Measurements from ENCODE around the gene MICAL2. TPM values are rescaled to one million over a fixed set of nuclear protein-coding genes. Genes with fewer than 3 reads are reported as not detected.

MICAL2 gene
- total and polyA plus RNA-seq, 8 donors = 4.8 to 38.8 (median 26.5) TPM

DNA sequence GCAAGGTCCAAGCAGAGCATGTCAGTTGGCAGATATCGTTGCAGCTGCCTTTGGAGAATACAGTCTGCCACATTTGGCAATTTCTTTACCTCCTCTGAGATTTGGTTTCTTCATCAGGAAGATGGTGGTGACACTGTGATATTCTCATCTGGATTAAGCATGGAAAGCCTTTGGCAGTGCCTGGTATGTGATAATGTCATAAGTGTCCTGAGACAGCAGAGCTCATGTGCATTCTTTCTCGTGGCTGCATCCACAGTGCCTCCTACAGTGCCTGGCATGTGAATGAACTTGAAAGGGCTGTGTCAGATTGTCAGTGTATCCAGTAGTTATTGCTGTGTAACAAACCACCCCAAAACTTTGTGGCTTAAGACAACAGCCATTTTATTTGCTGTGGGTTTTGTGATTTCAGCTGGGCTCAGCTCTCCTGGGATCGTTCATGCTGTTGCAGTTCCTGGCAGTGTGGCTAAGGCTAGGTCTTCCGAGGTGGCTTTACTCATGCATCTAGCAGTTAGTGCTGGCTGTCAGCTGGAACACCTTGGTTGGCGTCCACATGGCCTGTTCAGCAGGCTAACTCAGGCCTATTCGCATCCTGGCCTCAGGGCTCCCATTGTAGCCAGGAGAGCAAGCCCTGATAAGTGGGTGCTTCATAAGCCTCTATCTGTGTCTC lies 35.7 kb upstream of the MICAL2 start:
- Histone ChIP-seq H3K4me3 (no peak overlapping the region), H3K9me3 (no peaks in the 10 kb centered on the region), H3K27me3 (no peaks in the 10 kb centered on the region), H3K36me3 (no peaks in the 10 kb centered on the region), H3K4me1 (no peaks in the 10 kb centered on the region), H3K27ac (no peak overlapping the region)
- peak in 1 of 6 donors; percentile 16 for DNase-seq
- 85 to 94% methylated on average over 6 of the region's 6 CpGs for WGBS, 2 donors
- no peak for FAIRE-seq
- ATAC-seq = no peak
- TF ChIP-seq, protein P1, sequence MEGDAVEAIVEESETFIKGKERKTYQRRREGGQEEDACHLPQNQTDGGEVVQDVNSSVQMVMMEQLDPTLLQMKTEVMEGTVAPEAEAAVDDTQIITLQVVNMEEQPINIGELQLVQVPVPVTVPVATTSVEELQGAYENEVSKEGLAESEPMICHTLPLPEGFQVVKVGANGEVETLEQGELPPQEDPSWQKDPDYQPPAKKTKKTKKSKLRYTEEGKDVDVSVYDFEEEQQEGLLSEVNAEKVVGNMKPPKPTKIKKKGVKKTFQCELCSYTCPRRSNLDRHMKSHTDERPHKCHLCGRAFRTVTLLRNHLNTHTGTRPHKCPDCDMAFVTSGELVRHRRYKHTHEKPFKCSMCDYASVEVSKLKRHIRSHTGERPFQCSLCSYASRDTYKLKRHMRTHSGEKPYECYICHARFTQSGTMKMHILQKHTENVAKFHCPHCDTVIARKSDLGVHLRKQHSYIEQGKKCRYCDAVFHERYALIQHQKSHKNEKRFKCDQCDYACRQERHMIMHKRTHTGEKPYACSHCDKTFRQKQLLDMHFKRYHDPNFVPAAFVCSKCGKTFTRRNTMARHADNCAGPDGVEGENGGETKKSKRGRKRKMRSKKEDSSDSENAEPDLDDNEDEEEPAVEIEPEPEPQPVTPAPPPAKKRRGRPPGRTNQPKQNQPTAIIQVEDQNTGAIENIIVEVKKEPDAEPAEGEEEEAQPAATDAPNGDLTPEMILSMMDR (IDR thresholded peaks at IDR 0.05) = no peak
- intact Hi-C loops (cut with DNase I) = no loop called here

DNA sequence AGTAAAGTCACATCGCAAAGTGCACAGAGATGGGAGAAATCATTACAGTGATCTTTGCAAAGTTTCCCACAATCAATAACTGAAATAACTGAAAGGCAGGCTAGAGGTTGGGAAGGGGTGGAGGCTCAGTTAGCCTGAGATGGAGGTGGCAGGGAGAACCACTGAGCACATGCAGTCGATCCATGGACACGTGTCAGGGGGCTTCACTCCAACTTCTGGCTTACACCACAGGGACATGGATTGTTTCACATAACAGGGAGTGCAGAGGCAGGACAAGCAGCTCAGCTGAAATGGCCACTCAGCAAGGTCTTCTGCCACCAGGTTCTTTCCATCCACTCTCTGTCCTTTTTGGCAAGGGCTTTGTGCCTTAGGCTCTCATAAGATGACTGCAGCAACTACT lies 35.1 kb upstream of the MICAL2 start:
- ATAC-seq = no peak
- 88 to 89% methylated on average over 3 of the region's 3 CpGs for WGBS, 2 donors
- no peak overlapping the region for H3K4me3 ChIP-seq
- H3K4me1 ChIP-seq = no peaks in the 10 kb centered on the region
- no peaks in the 10 kb centered on the region for H3K9me3 ChIP-seq
- H3K27me3 ChIP-seq = no peaks in the 10 kb centered on the region
- H3K36me3 ChIP-seq = no peaks in the 10 kb centered on the region
- TF ChIP-seq, protein P1 (IDR thresholded peaks at IDR 0.05) = no peak
- no peak for FAIRE-seq
- intact Hi-C loops (cut with DNase I) = no loop called here
- H3K27ac ChIP-seq = no peak overlapping the region
- no peak for DNase-seq

DNA sequence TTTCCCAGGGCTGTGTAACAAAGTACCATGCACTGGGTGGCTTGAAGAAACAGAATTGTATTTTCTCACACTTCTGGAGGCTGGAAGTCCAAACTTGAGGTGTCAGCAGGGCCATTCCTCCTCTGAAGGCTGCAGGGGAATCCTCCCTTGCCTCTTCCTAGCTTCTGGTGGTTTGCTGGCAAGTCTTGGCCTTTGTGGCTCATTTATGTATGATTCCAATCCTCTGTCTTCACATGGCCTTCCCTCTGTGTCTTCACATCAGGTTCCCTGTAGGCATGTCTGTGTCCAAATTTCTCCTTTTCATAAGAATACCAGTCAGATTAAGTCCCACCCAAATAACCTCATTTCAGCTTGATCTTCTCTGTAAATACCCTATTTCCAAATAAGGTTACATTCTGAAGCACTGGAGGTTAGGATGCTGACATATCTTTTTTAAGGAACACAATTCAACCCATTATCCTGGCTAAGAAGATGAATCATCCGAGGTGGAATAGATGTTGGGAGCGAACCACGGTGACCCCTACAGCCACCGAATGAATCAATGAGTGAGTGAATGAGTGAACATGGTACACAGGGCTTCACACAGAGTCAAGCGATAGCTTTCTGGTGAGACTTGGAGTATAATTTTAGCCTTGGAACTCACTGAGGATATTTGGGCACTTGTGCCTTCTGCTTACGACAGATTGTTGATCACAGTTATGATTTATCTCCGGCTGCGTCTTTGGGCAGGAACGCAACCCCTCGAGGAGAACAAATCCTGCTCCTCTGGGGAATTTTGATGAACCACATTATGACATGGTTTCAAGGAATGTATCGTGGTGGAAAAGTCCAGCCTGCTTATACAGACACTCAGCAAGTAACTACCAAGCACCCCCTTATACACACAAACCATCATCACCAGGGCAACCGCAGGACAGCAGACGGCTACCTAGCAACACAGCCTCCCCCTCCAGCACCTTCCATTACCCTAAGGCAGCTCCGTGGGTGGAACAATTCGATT lies 34.3 kb upstream of the MICAL2 start:
- intact Hi-C loops (cut with DNase I) = no loop called here
- Histone ChIP-seq H3K27ac (no peak overlapping the region), H3K36me3 (no peaks in the 10 kb centered on the region), H3K9me3 (no peaks in the 10 kb centered on the region), H3K4me1 (no peaks in the 10 kb centered on the region), H3K4me3 (no peak overlapping the region), H3K27me3 (no peaks in the 10 kb centered on the region)
- WGBS, 2 donors = 72 to 78% methylated on average over 15 of the region's 15 CpGs
- TF ChIP-seq, protein P1 (IDR thresholded peaks at IDR 0.05) = no peak
- FAIRE-seq (no peak), ATAC-seq (peak in 3 of 4 donors; percentile 21 to 43 (median 42)), DNase-seq (no peak)

DNA sequence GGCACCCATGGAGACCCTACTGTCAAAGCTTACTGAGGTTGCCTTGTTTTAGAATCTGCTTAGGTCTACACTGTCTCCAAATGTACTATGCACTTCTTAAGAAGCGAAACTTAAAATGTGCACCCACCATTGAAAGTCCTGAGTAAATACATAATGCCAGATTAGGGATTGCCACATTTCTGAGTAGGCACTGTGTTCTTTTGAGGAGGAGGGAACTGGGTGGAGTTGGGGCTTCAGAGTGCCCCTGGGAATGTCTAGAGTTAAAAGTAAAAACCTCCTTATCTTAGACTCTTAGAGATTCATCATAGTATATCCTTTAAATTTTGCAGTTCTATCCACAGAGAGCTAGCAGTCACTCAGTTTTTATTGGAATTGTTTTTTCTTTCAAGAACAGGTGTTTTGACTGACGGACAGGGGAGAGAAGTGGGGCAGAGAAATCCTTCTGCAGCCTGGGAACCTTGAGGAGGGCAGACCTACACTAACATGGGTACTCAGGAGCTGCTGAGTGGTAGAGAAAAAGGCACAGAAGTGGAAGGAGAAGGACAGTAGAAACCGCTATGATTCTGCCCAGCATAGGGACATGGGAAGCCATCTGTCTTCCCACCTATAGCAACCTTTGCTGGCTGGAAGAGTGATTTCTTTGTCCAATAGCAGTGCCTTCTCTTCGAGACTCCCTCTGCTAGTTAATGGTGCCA lies 33.4 kb upstream of the MICAL2 start:
- TF ChIP-seq, protein P1 (IDR thresholded peaks at IDR 0.05) = no peak
- Histone ChIP-seq H3K27me3 (no peaks in the 10 kb centered on the region), H3K9me3 (no peaks in the 10 kb centered on the region), H3K36me3 (no peaks in the 10 kb centered on the region), H3K27ac (no peak overlapping the region), H3K4me1 (no peaks in the 10 kb centered on the region), H3K4me3 (no peak overlapping the region)
- FAIRE-seq = no peak
- intact Hi-C loops (cut with DNase I) = no loop called here
- no peak for ATAC-seq
- DNase-seq = no peak
- 86 to 88% methylated on average over 4 of the region's 4 CpGs for WGBS, 2 donors
